Measurements from ENCODE around the gene SLC6A1.

The SLC6A1 gene

DNA sequence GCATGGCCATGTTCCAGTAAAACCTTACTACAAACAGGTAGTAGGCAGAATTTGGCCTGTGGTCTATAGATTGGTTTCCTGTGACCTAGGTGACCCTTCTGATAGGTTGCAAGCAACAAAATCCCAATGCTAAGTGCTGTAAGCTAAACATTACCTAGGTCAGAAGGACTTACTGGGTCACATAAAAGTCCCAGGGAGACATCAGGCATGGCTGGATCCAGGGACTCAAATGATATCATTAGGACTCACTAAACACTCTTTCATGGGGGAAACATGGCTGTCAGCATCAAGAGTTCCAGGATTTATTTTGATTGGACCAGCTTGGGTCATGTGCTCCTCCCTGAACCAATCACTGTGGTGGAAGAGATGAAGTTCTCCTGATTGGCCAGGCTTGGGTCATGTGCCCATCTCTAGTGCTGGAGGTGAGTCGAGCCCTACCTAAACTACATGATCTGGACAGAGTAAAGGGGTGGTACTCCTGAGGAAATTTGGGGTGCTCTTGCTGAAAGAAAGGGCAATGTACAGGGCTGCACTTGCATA lies 16.8 kb upstream of the SLC6A1 start:
- no peak for DNase-seq (ENCODE audit: low read depth)
- H3K4me3 ChIP-seq (ENCODE audit: control insufficient read depth, low read depth, low read length) = no peak overlapping the region
- TF ChIP-seq, protein P1, sequence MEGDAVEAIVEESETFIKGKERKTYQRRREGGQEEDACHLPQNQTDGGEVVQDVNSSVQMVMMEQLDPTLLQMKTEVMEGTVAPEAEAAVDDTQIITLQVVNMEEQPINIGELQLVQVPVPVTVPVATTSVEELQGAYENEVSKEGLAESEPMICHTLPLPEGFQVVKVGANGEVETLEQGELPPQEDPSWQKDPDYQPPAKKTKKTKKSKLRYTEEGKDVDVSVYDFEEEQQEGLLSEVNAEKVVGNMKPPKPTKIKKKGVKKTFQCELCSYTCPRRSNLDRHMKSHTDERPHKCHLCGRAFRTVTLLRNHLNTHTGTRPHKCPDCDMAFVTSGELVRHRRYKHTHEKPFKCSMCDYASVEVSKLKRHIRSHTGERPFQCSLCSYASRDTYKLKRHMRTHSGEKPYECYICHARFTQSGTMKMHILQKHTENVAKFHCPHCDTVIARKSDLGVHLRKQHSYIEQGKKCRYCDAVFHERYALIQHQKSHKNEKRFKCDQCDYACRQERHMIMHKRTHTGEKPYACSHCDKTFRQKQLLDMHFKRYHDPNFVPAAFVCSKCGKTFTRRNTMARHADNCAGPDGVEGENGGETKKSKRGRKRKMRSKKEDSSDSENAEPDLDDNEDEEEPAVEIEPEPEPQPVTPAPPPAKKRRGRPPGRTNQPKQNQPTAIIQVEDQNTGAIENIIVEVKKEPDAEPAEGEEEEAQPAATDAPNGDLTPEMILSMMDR (conservative IDR thresholded peaks at IDR 0.05; ENCODE audit: control insufficient read depth, insufficient read depth, low read depth, low read length) = no peak

DNA sequence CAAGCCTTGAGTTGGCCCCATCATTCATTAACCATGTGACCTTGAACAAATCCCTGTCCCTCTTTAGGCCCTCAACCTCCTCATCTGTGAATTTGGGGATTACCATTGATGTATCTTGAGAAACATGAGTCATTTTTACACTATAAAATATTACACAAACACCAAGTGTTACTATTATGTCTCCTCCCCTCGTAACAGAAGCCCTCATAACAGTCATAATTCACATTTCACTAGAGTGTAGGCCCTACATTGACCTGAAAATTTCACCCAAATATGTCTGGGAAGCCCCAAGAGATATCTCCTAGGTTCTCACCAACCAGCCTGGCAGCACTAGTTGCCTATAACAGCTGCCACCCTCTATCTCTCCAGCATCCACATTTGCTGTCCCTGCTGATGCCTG lies 15.8 kb upstream of the SLC6A1 start:
- TF ChIP-seq, protein P1 (conservative IDR thresholded peaks at IDR 0.05; ENCODE audit: control insufficient read depth, insufficient read depth, low read depth, low read length) = no peak
- DNase-seq (ENCODE audit: low read depth) = no peak
- H3K4me3 ChIP-seq (ENCODE audit: control insufficient read depth, low read depth, low read length) = no peak overlapping the region

DNA sequence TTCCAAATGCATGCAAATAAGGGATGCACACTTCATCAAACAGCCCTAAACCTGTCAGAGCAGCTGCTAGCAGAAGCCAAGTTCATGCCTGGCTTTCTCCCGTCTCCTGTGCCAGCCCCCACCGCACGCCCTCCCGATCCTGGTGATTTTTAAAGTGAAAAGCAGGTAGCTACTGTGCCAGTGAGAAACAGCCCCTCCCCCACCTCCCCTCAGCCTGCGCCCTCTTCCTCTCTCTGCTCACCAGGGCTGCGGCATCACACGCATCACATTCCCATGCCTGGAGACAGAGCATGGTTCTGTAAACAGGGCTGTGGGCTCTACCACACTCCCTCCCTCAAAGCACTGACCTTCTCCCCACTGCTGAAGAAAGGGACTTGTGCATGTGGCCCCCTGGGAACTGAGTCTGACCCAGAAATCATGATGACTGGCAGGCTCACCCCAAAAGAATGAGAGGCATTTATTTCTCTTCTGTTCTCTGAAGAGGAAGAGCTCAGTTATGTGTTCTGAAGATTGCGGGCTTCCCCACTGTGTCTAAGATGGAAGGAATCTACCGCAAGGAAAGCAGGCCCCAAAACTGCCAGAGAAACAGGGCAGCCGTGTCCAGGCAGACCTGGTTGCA lies 14.5 kb upstream of the SLC6A1 start:
- no peak overlapping the region for H3K4me3 ChIP-seq (ENCODE audit: control insufficient read depth, low read depth, low read length)
- TF ChIP-seq, protein P1 (conservative IDR thresholded peaks at IDR 0.05; ENCODE audit: control insufficient read depth, insufficient read depth, low read depth, low read length) = no peak
- no peak for DNase-seq (ENCODE audit: low read depth)

DNA sequence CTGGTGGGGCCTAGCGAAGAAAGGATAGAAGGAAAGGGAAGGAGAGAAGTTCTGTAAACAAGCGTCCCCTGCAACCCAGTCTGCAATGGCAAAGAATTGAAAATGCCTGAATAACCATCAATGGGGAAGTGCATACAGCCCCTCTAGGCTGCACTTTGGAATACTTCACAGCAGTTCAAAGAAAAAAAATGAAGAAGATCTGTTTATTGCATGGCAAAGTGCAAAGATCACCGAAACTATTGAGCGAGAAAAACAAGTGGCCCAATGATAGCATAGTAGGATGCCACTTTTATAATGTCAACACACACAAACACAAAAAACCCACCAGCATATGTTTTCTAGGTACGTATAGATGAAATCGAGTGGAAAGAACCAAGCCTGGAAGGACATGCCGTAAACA lies 13.6 kb upstream of the SLC6A1 start:
- H3K4me3 ChIP-seq (ENCODE audit: control insufficient read depth, low read depth, low read length) = no peak overlapping the region
- TF ChIP-seq, protein P1 (conservative IDR thresholded peaks at IDR 0.05; ENCODE audit: control insufficient read depth, insufficient read depth, low read depth, low read length) = no peak
- no peak for DNase-seq (ENCODE audit: low read depth)

DNA sequence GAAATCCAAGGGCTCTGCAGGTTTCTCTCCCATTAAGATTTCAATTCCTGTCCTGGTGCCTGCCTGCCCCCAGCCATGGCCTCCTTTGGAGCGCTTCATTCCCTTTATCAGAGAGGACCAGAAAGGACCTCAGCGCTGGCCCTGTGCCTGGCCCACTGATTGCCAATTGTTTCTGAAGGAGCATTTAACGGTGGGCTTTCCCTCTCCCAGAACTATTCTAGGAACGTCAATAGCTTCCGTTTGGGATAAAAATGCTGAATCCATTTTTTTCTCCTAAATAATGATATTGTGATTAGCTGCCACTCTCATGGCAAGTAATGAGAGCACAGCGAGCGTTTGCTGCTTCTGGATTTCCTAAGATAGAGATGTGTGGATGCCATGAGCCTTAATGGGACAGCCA lies 12.2 kb upstream of the SLC6A1 start:
- TF ChIP-seq, protein P1 (conservative IDR thresholded peaks at IDR 0.05; ENCODE audit: control insufficient read depth, insufficient read depth, low read depth, low read length) = no peak
- DNase-seq (ENCODE audit: low read depth) = no peak
- no peak overlapping the region for H3K4me3 ChIP-seq (ENCODE audit: control insufficient read depth, low read depth, low read length)

DNA sequence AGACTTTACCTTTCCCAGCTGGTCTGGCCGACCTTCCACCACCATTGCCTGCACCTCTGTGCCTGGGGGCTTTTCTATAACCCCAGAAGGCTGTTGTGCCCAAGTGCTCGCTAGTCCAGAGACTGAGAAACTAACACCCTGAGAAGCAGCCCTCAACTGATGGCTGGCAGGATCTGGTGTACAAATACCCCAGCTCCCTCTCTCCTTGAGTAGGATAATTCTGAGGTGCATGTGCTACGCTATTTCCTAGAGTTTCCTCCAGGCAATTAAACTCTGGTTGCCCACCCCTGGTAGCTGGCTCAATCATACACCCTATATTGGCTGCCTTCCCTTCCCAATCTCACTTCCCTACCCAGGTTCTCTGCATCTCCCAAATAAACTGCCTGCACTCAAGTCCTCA lies 11.5 kb upstream of the SLC6A1 start:
- no peak overlapping the region for H3K4me3 ChIP-seq (ENCODE audit: control insufficient read depth, low read depth, low read length)
- TF ChIP-seq, protein P1 (conservative IDR thresholded peaks at IDR 0.05; ENCODE audit: control insufficient read depth, insufficient read depth, low read depth, low read length) = no peak
- DNase-seq (ENCODE audit: low read depth) = no peak

Measured in fibroblast of mammary gland (primary cell).